Body of pancreas (tissue), 4 donors: ENCODE results near the gene ANKDD1A. TPM values are rescaled to one million over a fixed set of nuclear protein-coding genes. Genes with fewer than 3 reads are reported as not detected.

Source experiments
- ATAC-seq: fragments of 150-250 bp; one replicate; pipeline ENCODE4 v1.9.1; 2016
- DNase-seq, 4 donors: peaks; one replicate each; pipeline ENCODE4 v3.0.0-alpha.2; 2019
- H3K27ac ChIP-seq, 4 donors: fragments of 200-600 bp; sonication (generic); 1 replicate in 3 of 4; 2 replicates in 1 of 4; pipeline versions ENCODE4 v1.5.1 to v1.6.1; 2016 to 2019; ENCODE audit warnings: mild to moderate bottlenecking in 1 of 4, mixed read lengths in 1 of 4, moderate library complexity in 1 of 4
- H3K27me3 ChIP-seq, 2 donors: fragments of 200-600 bp; sonication (generic); one replicate each; pipeline ENCODE4 v1.6.0; 2016; ENCODE audit warnings: mild to moderate bottlenecking in 1 of 2
- H3K36me3 ChIP-seq, 2 donors: fragments of 200-600 bp; sonication (generic); replicated peaks in 1 of 2; 2 replicates each; pipeline ENCODE4 v1.5.1; 2016; ENCODE audit warnings: low read depth in 2 of 2; ENCODE audit not compliant: insufficient read depth in 1 of 2
- H3K4me1 ChIP-seq: fragments of 200-600 bp; sonication (generic); one replicate; pipeline ENCODE4 v1.6.0; 2016
- H3K4me3 ChIP-seq, 2 donors: fragments of 200-600 bp; sonication (generic); 1 replicate in 1 of 2; 2 replicates in 1 of 2; pipeline ENCODE4 v1.5.1; 2016 to 2019
- H3K9me3 ChIP-seq, 3 donors: fragments of 200-600 bp; sonication (generic); 1 replicate in 2 of 3; 2 replicates in 1 of 3; pipeline ENCODE4 v1.5.1; 2016
- CTCF ChIP-seq, 7 experiments: fragments of 450-650 bp in 4 of 7; fragments of 200-600 bp in 3 of 7; sonication (generic) in 3 of 7; IDR thresholded peaks; one replicate each; pipeline ENCODE4 v1.5.1; 2016 to 2019; ENCODE audit warnings: antibody characterized with exemption in 7 of 7
- POLR2A ChIP-seq, 3 donors: fragments of 450-650 bp; IDR thresholded peaks; one replicate each; pipeline ENCODE4 v1.6.1; 2016; ENCODE audit warnings: antibody characterized with exemption in 3 of 3, mild to moderate bottlenecking in 2 of 3
- WGBS, 2 donors: methylation state at CpG; one replicate each; pipeline ENCODE4 v1.1.5; 2017; 5-methylcytosine and 5-hydroxymethylcytosine counted together
- intact Hi-C: fragments of 100-400 bp; cut with DNase I; formaldehyde crosslinking; loops from one replicate; pipeline ENCODE4 v1.15.1; 2023
- total RNA-seq, 2 donors: library from RNA; depleted of rRNA; stranded (reverse); fragments of >200 nt; gene quantifications; one replicate each; pipeline ENCODE4 v1.1.0, GENCODE V29; 2016

The ANKDD1A gene
- total RNA-seq, 2 donors from 2014 or later = 3.9 to 18.8 TPM

GRCh38 chr15:64915518-64916227 lies 4.0 kb downstream of the ANKDD1A start:
- Histone ChIP-seq H3K27ac (no peak overlapping the region), H3K4me1 (peaks cover 19% of the 10 kb centered on the region), H3K27me3 (no peaks in the 10 kb centered on the region), H3K4me3 (no peak overlapping the region), H3K9me3 (no peaks in the 10 kb centered on the region), H3K36me3 (no peaks in the 10 kb centered on the region)
- intact Hi-C loops = no loop called here
- no peak for DNase-seq
- WGBS, 2 donors = 61 to 69% methylated on average over 9 to 13 of the region's 13 CpGs
- TF ChIP-seq POLR2A (IDR thresholded peaks at IDR 0.05) (no peak), CTCF (IDR thresholded peaks at IDR 0.05) (no peak)
- no peak for ATAC-seq

GRCh38 chr15:64916365-64916764 lies 4.7 kb downstream of the ANKDD1A start:
- no peak overlapping the region for H3K4me3 ChIP-seq
- no peaks in the 10 kb centered on the region for H3K27me3 ChIP-seq
- H3K4me1 ChIP-seq = peaks cover 16% of the 10 kb centered on the region
- intact Hi-C loops = no loop called here
- no peaks in the 10 kb centered on the region for H3K36me3 ChIP-seq
- WGBS, 2 donors = 84 to 89% methylated on average over 2 of the region's 2 CpGs
- DNase-seq (no peak), ATAC-seq (no peak)
- TF ChIP-seq CTCF (IDR thresholded peaks at IDR 0.05) (no peak), POLR2A (IDR thresholded peaks at IDR 0.05) (no peak)
- no peak overlapping the region for H3K27ac ChIP-seq
- H3K9me3 ChIP-seq = no peaks in the 10 kb centered on the region

GRCh38 chr15:64917211-64917610 lies 5.5 kb downstream of the ANKDD1A start:
- no peak overlapping the region for H3K27ac ChIP-seq
- 94 to 95% methylated on average over 7 to 9 of the region's 9 CpGs for WGBS, 2 donors
- intact Hi-C loops = no loop called here
- H3K27me3 ChIP-seq = no peaks in the 10 kb centered on the region
- no peak for ATAC-seq
- H3K36me3 ChIP-seq = no peaks in the 10 kb centered on the region
- peaks cover 7% of the 10 kb centered on the region for H3K4me1 ChIP-seq
- no peak overlapping the region for H3K4me3 ChIP-seq
- no peaks in the 10 kb centered on the region for H3K9me3 ChIP-seq
- no peak for DNase-seq
- no peak for TF ChIP-seq POLR2A (IDR thresholded peaks at IDR 0.05)
- TF ChIP-seq CTCF (IDR thresholded peaks at IDR 0.05) = no peak

- H3K9me3 ChIP-seq = no peaks in the 10 kb centered on the region
- WGBS, 2 donors = 91 to 93% methylated on average over 4 of the region's 4 CpGs
- ATAC-seq = no peak
- TF ChIP-seq CTCF (IDR thresholded peaks at IDR 0.05) = no peak
- no peak for TF ChIP-seq POLR2A (IDR thresholded peaks at IDR 0.05)
- intact Hi-C loops = no loop called here
- H3K4me1 ChIP-seq = no peaks in the 10 kb centered on the region
- no peak overlapping the region for H3K4me3 ChIP-seq
- no peaks in the 10 kb centered on the region for H3K27me3 ChIP-seq
- no peak overlapping the region for H3K27ac ChIP-seq
- no peaks in the 10 kb centered on the region for H3K36me3 ChIP-seq
- no peak for DNase-seq
These were observed 8.0 kb downstream of the ANKDD1A start for GRCh38 chr15:64919721-64920120.

- Histone ChIP-seq H3K9me3 (no peaks in the 10 kb centered on the region), H3K4me1 (no peaks in the 10 kb centered on the region), H3K27ac (no peak overlapping the region), H3K27me3 (no peaks in the 10 kb centered on the region), H3K36me3 (no peaks in the 10 kb centered on the region), H3K4me3 (no peak overlapping the region)
- TF ChIP-seq POLR2A (IDR thresholded peaks at IDR 0.05) (no peak), CTCF (IDR thresholded peaks at IDR 0.05) (no peak)
- 78 to 82% methylated on average over 6 of the region's 6 CpGs for WGBS, 2 donors
- no peak for ATAC-seq
- intact Hi-C loops = no loop called here
- DNase-seq = no peak
These were observed 10.0 kb downstream of the ANKDD1A start for GRCh38 chr15:64921711-64922110.
